CD4-positive, alpha-beta T cell treated with Interferon gamma for 1 hour (primary cell): ENCODE results near the gene NRG3.

Experiments used
- DNase-seq: peaks from one replicate; pipeline ENCODE4 v3.0.0-alpha.2; 2020

The NRG3 gene

DNA sequence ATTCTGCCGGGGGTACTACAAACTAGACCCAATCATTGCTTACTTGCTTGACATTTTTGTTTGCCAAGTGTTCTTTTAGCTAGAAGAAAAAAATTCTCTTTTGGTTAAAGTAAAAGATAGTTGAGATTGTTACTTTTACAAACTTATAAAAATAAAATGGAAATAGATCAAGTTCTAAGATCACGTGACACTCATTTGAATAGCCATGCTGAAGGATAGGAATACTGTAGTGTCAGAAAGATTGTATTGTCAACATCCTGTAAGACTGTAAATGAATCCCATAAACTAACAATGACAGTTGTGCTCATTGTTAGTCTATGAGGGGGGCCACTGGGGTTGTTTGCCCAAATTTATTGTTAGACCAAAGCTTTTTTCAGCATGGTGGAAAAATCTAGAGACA lies 10.5 kb downstream of the NRG3 start:
- no peak for DNase-seq

DNA sequence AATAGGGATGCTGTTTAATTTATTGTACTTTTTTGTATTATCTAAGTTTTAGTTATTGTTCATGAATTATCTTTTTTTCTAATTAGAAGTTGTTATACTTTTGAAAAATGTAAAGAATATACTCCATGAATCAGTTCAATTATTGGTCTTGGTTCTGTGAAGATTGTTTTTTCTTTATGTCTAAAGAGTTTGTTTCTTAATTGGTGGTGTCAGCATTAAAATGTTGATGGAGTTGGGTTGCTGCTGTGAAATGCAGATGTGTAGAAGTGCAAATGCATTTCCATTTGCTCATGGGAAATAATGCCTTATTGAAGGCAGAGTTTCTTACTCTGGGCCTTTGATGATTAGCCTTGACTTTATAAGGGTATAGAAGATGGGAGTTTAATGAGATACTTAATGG lies 11.9 kb downstream of the NRG3 start:
- DNase-seq, result no peak

DNA sequence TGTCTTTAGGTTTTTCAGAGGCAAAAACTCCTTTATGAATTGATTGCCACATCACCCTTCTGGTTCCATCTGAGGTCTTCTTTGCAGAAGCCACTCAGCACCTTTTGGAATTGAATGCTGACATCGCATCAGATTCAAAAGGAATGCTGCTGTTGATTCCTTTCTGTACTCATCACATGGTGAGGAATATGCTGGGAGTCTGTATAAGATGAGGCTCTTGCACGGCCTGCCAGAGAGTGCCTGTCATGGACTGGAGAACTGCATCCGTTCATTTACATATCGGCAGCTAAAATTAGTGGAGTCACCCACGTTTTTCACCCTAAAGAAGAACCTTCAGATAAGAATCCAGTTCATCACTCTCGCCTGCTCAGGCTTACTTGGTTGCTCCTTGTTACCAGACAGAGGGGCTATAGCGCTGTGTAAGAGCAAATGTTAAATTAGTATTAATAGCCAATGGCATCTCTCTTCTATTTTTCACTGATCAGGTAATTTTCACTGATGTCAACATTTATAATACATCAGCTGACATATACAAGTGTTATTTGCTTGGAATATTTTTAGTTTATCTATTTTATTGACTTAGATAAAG lies 14.3 kb downstream of the NRG3 start:
- DNase-seq, result no peak

DNA sequence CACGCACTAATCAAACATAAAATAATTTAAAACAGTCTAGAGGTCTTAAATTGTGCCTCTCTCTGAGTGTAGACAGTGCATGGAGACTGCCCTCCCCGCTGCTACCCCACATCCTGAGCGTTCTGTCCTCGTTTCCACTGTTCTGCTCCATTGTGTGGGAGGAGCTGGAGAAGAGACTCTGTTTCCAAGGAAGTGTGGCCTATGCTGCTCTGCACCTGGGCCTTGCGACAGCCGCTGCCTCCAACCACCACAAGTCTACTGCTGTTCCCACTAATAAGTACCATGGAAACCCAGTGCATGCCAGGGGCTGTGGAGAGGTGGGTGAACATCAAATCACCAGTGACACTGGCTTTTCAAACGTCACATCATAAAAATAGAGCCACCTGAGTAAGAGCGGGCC lies 19.6 kb downstream of the NRG3 start:
- no peak for DNase-seq

DNA sequence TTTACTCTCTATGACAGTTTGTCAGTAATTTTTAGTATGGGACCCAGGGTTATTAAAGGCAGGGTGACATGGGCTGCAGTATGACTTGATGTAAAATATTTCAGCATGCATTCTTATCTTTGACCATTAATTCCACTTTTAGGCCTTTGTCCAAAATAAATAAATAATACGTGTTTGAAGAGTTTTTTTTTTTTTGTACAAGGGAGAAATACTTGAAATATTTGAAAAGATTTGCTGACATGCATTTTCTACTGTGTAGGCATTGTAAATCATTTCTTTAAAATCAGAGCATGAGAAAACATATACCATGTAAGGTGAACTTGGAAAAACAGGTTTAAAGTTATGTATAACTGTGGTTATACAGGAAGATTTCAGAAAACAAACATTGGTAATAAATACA lies 23.5 kb downstream of the NRG3 start:
- no peak for DNase-seq

DNA sequence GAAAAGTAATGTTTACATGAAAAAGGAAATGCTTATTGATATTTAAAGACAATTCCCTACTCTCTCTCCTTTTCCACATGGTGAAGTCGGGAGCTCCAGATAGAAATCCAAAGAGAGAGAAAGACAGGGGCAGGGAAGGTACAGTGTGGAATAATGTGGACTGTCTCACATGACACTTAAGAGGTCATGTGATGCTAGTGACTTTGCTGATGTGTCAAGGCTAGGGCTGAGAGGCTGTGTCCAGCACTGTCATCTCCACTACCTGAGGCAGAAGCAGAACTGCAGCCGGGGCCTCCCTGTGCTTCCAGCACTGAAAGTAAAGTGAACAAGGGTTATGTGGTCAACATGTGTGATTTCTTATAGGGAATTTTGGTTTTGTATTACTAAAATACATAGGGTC lies 26.0 kb downstream of the NRG3 start:
- no peak for DNase-seq

DNA sequence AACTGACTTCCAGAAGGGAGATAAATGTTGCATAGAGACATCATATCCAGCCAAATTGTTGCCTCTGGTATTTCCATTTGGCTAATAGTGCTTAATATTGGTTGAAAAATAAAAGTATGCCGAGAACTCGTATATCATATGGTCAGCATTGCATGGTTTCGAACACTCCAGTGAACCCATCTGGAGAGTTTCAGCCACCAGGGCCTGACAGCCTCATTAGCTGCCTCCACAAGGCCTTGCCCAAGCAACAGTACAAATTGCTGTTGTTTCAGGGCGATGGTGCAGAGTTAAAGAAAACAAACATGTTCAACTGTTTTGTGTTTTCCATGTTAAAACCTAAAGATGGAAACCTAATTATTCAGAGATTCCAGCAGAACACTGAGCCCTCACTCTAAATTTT lies 28.5 kb downstream of the NRG3 start:
- no peak for DNase-seq

DNA sequence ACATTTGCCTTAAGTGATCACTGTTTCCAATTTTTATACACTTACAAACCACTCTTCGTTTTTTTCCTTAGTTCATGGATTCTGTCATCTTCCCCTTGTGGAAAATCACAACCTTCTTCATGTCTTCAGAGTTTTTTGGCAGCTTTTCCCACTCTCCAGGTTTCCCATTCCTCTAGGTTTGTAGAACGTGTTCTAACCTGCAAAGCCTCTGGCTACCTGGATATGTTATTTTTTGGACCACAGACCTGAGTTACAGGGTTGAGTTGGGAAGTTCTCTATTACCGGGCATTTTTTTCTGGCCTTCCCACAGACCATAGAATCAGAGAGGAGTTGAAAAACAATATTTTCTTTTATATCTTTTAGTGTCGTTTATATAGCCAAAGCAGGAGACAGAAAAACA lies 30.2 kb downstream of the NRG3 start:
- no peak for DNase-seq

DNA sequence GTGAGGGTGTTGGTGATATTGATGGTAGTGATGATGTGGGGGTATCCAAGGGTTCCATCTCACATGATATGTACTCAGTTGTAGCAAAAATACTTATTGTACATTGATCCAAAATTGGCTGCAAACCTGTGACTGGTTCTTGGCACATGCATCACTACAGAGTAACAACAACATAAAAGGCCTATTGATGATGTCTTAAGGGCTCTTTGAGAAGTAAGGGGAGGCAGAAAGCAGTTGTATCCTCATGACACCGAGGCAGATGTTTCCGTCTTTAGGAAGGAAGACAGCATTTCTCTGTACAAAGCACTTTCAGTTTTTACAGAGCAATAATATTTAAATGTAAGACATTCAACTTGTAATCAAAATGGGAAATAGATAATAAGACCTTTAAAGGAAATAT lies 34.5 kb downstream of the NRG3 start:
- DNase-seq, result no peak

DNA sequence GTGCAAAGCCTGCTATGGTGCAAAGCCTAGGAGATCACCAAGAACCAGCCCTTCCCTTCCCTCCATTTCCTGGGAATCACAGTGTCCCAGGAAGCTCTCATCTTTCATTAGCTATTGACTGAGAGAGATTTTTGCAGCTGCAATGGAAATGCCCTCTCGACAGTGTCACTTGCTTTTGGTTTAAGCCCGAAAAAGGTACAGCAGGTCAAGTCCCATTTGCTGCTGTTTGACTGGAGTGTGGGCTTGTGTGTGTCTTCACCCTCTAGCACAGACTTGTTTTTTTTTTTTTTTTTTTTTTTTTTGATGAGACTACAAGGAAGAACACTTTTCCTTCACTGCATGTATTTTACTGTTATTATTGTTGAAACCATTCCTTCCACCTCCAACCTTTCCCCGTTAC lies 36.3 kb downstream of the NRG3 start:
- no peak for DNase-seq

DNA sequence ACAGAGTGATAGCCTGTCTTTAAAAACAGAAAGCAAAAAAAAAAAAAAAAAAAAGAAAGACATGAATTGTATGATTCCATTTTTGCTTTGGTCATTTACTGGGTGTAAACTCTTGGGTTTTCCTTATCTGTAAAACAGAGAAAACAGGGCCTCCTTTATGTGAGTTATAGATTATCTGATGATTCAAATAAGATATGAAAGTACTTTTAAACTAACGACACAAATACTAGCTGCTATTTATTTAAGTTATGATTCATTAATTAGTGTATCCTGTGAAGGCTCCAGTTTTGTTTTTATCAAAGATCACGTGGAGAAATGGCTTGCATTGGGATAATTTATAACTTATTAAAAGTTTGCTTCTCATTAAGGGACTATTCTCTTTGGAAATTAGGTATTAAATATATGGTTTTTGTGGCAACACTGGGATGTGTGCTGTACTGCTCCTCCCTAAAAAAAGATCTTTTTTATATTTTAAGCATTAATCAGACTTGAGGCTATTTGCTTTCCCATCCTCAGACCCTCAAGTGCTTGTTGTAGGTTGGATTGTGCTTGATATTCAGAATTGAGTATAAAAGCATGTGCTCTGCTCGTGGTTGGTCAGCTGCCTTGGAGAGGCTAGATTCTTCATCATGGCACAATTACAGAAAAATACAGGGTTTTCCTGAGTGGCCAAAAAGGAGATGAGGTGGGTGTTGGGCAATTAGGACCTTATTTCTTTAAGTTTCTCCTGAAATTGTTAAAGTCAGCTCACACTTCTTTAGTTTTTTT lies 39.9 kb downstream of the NRG3 start:
- no peak for DNase-seq

DNA sequence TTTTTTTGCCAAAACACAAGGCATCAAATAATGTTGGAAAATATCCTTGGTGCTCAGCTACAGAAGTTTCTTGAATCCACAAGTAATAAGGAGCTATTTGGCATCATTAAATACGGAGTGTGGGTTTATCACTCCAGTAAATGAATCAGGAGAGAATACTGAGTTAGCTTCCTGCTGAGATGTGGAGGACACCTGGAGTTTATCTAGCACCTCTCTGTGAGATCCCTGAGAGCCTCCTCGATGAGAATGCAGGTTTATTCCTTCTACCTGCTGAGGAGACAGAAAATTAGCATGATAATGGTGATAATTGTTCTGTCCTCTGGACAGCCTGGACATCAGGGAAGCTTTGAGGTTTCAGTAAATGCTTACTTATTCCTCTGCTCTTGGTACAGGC lies 40.5 kb downstream of the NRG3 start:
- DNase-seq, result no peak

DNA sequence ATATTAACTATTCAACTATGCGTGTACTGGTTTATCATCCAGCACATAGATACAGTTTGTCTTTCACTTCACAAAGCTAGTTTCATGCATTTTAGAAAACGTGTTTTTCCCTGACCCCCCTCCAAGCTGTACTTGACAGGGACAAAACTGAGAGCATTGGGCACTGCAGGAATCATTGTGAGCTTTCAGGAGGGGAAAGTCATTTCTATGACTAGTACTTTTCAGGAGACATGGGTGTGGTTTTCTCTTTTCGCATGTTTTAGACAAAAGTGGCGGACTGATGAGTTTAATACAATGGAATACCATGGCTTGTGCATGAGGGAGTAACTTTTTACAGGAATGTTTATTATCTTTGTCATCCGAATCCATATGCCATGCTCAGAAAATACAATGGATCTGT lies 42.7 kb downstream of the NRG3 start:
- no peak for DNase-seq

DNA sequence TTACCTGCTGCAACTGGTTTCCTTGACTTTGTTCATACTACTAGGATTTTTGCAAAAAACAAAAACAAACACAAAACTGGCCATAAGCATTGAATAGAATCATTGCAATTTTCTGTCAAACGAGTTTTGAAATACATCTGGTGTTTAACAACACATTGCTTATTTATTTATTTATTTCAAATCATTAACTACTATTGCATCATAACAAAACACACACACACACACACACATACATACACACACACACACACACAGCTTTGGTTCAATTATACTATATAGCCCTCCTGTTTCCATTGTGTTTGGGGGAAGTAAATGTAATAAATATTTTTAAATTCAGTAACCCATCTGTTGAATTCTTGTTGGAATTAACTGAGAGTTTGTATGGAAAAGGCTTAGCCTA lies 43.8 kb downstream of the NRG3 start:
- no peak for DNase-seq

DNA sequence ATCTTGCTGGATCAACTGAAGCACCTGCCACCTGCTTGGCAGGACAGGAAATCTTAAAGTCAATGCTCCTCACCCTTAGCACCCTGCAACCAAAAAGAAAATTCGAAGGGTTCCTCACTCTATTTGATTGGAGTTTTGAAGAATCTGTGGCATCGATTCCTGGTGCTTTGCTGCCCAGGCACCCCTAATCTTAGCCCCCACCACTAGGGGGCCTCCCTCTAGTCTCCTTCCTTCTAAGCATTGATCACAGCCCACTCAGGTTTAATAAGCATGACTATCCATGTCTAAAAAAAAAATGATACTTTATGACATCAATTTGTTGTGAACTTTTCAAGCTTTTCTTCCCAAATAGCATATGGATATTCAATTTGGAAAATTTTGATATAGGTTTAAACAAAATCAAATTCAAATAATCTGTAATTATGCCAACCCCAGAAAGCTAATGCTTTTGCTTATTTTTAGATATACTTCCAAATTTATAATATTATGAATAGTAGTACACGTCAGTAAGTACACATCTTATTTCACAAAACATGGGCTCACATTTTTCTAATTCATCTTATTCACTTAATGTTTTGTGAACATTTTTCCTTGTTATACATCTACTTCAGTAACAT lies 45.3 kb downstream of the NRG3 start:
- no peak for DNase-seq

DNA sequence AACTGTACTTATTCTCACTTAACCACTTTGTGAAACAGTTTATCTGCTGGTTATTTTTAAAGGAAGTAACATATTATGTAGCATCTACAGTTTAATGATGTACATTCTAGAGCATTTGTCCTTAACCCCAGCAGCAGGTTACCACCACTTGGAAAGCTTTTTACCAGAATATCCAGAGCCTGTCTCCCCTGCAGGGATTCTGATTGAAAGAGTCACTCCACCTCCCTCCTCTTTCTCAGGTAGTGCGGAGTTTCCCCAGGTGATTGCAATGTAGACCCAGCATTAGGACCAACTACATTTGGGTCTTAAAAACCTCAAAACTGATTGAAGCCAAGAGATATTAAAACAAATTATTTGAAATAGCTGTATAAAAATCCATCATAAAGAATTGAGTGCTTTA lies 53.1 kb downstream of the NRG3 start:
- DNase-seq, result no peak

DNA sequence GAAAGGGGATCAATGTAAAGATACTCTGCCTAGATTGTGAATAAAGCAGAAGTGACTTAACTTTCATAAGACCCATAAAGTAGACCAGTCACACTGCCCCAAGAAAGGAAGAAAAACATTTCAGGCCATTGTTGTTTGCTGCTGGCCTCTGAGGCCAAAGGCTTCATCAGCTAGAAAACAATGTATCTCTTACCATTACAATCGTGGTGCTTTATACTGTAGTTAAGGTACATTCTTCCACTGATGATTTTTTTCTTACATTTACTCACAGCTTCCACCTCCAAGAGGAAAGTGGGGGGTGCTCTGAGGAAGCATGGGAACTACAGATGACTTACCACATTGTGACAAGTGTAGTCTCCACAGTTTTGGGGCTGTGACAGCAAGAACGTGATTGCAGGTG lies 68.6 kb downstream of the NRG3 start:
- no peak for DNase-seq

DNA sequence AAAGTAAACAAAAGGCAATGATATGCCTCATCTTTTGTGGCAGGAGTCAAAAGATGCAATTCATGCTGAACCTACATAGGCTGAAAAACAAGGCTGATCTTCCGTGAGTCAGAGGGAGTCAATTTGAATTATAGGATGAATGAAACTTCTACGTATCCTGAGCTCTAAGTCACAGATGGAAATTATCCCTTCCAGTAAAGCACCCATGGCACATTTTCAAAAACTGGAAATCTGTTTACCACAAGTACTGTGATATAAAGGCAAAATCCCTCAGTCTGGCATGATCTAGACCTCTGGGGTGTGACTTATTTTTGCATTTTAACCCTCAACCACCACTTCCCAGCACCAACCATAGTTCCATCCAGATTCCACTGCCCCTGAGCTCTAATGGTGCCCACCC lies 69.6 kb downstream of the NRG3 start:
- no peak for DNase-seq

DNA sequence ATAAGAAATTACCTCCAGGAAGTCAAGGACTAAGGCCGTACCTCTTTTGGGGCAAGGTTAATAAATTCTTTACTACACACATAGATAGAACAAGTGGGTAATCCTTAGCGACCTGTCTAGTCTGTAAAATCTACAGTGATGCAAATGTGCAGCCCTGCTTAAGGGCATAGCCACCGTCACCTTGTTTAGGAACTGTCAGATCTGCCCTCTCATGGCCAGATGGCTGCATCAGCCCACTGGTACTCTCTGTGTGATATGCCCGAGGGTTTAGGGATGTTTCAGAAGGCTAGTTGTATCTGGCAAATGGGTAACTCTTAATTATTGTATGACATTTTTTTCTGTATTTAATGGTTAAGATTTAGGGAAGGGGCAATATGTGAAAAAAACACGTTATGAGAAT lies 74.3 kb downstream of the NRG3 start:
- DNase-seq, result no peak

DNA sequence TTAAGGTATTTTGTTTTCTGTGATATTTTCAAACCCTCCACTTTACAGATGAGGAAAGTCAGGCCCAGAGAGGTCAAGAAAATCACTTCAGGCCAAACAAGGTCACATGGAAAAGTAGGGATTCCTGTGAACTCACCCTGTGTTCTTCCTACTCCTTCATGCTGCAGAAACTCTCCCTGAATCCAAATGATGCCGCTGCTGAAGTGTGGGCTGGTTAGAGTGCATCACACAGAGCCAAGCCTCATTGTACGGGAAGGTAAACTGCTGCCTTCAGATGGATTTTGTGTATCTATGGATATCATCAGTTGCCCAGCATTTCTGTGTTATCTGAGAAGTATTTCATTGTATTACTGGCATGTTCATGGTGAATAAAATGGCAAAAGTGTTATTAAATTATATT lies 75.4 kb downstream of the NRG3 start:
- no peak for DNase-seq

DNA sequence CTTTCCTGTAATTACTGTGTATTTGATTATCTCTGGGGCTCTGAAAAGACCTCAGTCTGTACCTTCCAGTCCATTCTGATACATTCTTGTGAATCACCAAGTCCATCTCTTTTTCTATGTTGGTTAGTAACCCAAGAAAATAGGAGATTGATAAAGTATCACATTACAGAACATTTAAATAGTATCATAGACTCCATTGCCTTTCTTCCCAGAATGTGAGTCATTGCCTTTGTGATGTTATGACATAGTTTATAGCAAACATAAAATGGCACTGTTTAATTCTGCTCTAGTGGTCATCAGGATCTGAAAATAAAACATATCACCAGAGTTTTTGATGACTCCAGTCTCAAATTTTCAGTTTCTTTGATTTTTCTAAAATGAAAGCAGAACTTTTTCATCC lies 78.4 kb downstream of the NRG3 start:
- no peak for DNase-seq

DNA sequence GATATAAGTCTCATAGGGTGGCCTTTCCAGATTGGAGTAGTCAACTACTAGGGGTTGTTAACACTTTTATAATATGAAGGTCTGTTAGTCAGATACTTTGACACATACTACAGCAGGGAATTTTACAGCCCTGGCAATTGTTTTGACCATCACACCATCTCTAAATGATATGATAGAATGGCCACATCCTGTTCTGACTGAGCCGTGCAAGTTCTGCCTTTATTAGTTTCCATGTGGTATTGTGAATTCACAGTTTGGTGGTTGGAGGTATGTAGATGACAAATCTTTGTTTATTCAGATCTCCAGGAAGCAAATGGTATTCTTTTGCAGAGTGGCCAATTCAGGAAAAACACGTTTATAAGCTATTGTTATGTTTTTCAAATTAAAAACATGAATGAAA lies 83.0 kb downstream of the NRG3 start:
- DNase-seq, result no peak

DNA sequence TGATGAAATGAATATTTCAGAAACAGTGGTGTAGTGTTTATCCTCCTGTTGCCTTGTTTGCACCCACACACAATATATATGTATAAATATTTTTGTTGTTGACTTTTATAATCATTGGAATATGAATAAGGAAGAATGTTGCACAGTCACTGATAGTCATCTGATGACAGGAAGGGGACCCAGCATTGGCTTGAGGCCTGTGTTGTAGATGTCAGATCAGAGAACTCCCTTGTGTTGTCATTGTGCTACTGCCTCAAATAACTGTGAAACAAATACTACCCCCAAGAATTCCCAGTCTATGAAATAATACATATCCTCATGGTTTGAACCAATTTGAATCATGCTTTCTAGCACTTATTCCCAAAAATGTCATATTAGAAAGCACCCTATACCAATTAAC lies 84.0 kb downstream of the NRG3 start:
- DNase-seq, result no peak

DNA sequence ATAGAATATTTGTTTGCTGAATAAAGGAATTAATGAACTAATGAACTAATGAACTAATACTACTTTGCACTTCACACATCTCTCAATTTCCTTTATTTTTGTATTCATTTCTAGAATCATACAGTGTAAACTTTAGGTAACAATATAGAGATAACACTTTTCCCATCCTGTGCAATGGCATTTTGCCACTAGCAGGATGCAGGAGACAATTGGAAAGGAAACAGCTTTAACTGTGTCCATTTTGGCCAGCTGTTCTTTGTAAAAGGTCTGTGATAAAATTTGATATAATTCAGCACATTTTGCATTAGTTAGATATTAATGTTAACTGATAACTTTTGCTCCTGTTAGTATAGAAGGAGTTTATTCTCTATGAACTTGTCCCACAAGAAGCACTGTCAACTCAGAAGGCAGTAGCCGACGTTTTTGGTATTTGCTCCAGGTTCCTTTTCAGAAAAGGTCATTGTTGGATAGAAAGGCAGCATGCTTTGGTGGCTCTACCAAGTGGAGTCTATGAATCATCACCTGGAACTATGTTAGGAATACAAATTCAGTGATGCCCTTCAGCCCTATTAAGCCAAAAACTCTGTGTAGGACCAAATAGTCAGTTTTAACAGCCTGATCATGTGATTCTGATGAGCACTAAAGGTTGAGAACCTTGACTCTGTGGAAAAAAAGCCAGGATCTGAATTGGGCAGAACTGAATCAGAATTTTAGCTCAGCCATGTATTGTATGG lies 86.6 kb downstream of the NRG3 start:
- DNase-seq, result no peak
